HepG2 (cell line): ENCODE results near the gene UBE2D3. TPM values are rescaled to one million over a fixed set of nuclear protein-coding genes. Genes with fewer than 3 reads are reported as not detected.

ENCODE experiments used
- ADNP ChIP-seq: sonication (generic); formaldehyde crosslinking; IDR thresholded peaks from 2 replicates; pipeline ENCODE4 v1.4.0; 2020; ENCODE audit warnings: missing genetic modification reagents
- CREB1 ChIP-seq, 2 experiments: fragments of 450-650 bp in 1 of 2; IDR thresholded peaks; 2 replicates each; pipeline ENCODE4 v1.6.1; 2016 to 2017; ENCODE audit warnings: control low read depth in 1 of 2, mild to moderate bottlenecking in 1 of 2, missing compliant biosample characterization in 1 of 2, missing genetic modification characterization in 1 of 2
- HINFP ChIP-seq: sonication (generic); formaldehyde crosslinking; IDR thresholded peaks from 2 replicates; pipeline ENCODE4 v1.4.0; 2020; ENCODE audit warnings: low read depth, mild to moderate bottlenecking, missing genetic modification reagents
- MED13 ChIP-seq: sonication (generic); formaldehyde crosslinking; IDR thresholded peaks from 2 replicates; pipeline ENCODE4 v1.5.0; 2020; ENCODE audit warnings: missing genetic modification reagents
- MEIS1 ChIP-seq: sonication (generic); formaldehyde crosslinking; IDR thresholded peaks from 2 replicates; pipeline ENCODE4 v1.9.0; 2021; ENCODE audit warnings: mild to moderate bottlenecking, missing genetic modification reagents, moderate library complexity, borderline replicate concordance
- MNT ChIP-seq: fragments of 450-650 bp; IDR thresholded peaks from 2 replicates; pipeline ENCODE4 v1.6.1; 2016
- RBM22 ChIP-seq: fragments of 200-400 bp; formaldehyde crosslinking; optimal IDR thresholded peaks from 2 replicates; pipeline ENCODE3; 2017; ENCODE audit warnings: mild to moderate bottlenecking, low read length, moderate library complexity
- TAF15 ChIP-seq: fragments of 200-400 bp; formaldehyde crosslinking; IDR thresholded peaks from one replicate; pipeline ENCODE4 v1.6.1; 2018; ENCODE audit warnings: mild to moderate bottlenecking, low read depth, low read length; ENCODE audit not compliant: poor library complexity, severe bottlenecking
- TEAD3 ChIP-seq: optimal IDR thresholded peaks from 2 replicates; pipeline ENCODE3; 2016; ENCODE audit warnings: borderline replicate concordance
- TIGD3 ChIP-seq: sonication (generic); formaldehyde crosslinking; IDR thresholded peaks from 2 replicates; pipeline ENCODE4 v1.5.1; 2020; ENCODE audit warnings: mild to moderate bottlenecking, missing genetic modification reagents, borderline replicate concordance
- WIZ ChIP-seq: sonication (generic); formaldehyde crosslinking; IDR thresholded peaks from 2 replicates; pipeline ENCODE4 v1.5.1; 2020; ENCODE audit warnings: mild to moderate bottlenecking, missing genetic modification reagents
- ZNF550 ChIP-seq: sonication (generic); formaldehyde crosslinking; IDR thresholded peaks from 2 replicates; pipeline ENCODE4 v1.4.0; 2020; ENCODE audit warnings: mild to moderate bottlenecking, missing genetic modification reagents, borderline replicate concordance
- ZNF557 ChIP-seq: sonication (generic); formaldehyde crosslinking; IDR thresholded peaks from 2 replicates; pipeline ENCODE4 v1.4.0; 2020; ENCODE audit warnings: missing genetic modification reagents
- ZNF773 ChIP-seq: sonication (generic); formaldehyde crosslinking; IDR thresholded peaks from 2 replicates; pipeline ENCODE4 v1.4.0; 2020; ENCODE audit warnings: missing genetic modification reagents, borderline replicate concordance
- polyA plus RNA-seq, 8 experiments: library from polyadenylated mRNA; depleted of rRNA in 3 of 8; stranded (reverse) in 7 of 8; unstranded in 1 of 8; fragments of >200 nt; fragmentation: Illumina TruSeq in 4 of 8; extraction: Trizol in 4 of 8; gene quantifications; 2 replicates each; pipeline versions ENCODE4 v1.2.1 to v1.2.3, GENCODE V29; 2011 to 2016; ENCODE audit warnings: low read depth in 4 of 8, missing spikeins in 1 of 8, mixed read lengths in 1 of 8; ENCODE audit not compliant: insufficient read depth in 1 of 8
- total RNA-seq, 5 experiments: library from RNA; depleted of rRNA; stranded (reverse); fragments of >200 nt; fragmentation: Illumina TruSeq; extraction: Trizol; gene quantifications; 2 replicates each; pipeline ENCODE4 v1.2.3, GENCODE V29; 2016; ENCODE audit warnings: low read depth in 1 of 5
- TF ChIP-seq, protein P1 (sequence below): sonication (generic); formaldehyde crosslinking; IDR thresholded peaks from 2 replicates; pipeline ENCODE4 v1.5.0; 2020; ENCODE audit warnings: mild to moderate bottlenecking, missing genetic modification reagents, borderline replicate concordance

UBE2D3 gene
- total and polyA plus RNA-seq, 2 of the 13 experiments (the other 11 are each of a cell fraction or from before 2014, with no cell fraction given), result 224 to 293 TPM

- TF ChIP-seq ZNF550, result no peak
- peak; percentile 88 for TF ChIP-seq TAF15
- peak; percentile 71 for TF ChIP-seq CREB1 (IDR thresholded peaks at IDR 0.05)
- peak; percentile 64; the same call in 1 of the 2 replicates for TF ChIP-seq CREB1 (CRISPR knock-in tag; IDR thresholded peaks at IDR 0.05)
- TF ChIP-seq HINFP, result peak; percentile 75; the same call in 1 of the 2 replicates
- TF ChIP-seq ADNP, result no peak
- TF ChIP-seq RBM22, result no peak
- 0 out of 2 replicates have a peak, but pooled peaks have one; percentile 41 for TF ChIP-seq ZNF557 (CRISPR knock-in tag)
- 0 out of 2 replicates have a peak, but pooled peaks have one; percentile 90 for TF ChIP-seq ZNF773 (CRISPR knock-in tag)
- no peak for TF ChIP-seq MNT
- TF ChIP-seq WIZ (CRISPR knock-in tag), result no peak
- TF ChIP-seq MEIS1 (CRISPR knock-in tag), result peak; percentile 88
- peak; percentile 53; the same call in 1 of the 2 replicates for TF ChIP-seq MED13 (CRISPR knock-in tag)
- TF ChIP-seq, protein P1, sequence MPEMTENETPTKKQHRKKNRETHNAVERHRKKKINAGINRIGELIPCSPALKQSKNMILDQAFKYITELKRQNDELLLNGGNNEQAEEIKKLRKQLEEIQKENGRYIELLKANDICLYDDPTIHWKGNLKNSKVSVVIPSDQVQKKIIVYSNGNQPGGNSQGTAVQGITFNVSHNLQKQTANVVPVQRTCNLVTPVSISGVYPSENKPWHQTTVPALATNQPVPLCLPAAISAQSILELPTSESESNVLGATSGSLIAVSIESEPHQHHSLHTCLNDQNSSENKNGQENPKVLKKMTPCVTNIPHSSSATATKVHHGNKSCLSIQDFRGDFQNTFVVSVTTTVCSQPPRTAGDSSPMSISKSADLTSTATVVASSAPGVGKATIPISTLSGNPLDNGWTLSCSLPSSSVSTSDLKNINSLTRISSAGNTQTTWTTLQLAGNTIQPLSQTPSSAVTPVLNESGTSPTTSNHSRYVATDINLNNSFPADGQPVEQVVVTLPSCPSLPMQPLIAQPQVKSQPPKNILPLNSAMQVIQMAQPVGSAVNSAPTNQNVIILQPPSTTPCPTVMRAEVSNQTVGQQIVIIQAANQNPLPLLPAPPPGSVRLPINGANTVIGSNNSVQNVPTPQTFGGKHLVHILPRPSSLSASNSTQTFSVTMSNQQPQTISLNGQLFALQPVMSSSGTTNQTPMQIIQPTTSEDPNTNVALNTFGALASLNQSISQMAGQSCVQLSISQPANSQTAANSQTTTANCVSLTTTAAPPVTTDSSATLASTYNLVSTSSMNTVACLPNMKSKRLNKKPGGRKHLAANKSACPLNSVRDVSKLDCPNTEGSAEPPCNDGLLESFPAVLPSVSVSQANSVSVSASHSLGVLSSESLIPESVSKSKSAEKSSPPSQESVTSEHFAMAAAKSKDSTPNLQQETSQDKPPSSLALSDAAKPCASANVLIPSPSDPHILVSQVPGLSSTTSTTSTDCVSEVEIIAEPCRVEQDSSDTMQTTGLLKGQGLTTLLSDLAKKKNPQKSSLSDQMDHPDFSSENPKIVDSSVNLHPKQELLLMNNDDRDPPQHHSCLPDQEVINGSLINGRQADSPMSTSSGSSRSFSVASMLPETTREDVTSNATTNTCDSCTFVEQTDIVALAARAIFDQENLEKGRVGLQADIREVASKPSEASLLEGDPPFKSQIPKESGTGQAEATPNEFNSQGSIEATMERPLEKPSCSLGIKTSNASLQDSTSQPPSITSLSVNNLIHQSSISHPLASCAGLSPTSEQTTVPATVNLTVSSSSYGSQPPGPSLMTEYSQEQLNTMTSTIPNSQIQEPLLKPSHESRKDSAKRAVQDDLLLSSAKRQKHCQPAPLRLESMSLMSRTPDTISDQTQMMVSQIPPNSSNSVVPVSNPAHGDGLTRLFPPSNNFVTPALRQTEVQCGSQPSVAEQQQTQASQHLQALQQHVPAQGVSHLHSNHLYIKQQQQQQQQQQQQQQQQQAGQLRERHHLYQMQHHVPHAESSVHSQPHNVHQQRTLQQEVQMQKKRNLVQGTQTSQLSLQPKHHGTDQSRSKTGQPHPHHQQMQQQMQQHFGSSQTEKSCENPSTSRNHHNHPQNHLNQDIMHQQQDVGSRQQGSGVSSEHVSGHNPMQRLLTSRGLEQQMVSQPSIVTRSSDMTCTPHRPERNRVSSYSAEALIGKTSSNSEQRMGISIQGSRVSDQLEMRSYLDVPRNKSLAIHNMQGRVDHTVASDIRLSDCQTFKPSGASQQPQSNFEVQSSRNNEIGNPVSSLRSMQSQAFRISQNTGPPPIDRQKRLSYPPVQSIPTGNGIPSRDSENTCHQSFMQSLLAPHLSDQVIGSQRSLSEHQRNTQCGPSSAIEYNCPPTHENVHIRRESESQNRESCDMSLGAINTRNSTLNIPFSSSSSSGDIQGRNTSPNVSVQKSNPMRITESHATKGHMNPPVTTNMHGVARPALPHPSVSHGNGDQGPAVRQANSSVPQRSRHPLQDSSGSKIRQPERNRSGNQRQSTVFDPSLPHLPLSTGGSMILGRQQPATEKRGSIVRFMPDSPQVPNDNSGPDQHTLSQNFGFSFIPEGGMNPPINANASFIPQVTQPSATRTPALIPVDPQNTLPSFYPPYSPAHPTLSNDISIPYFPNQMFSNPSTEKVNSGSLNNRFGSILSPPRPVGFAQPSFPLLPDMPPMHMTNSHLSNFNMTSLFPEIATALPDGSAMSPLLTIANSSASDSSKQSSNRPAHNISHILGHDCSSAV (CRISPR knock-in tag), result no peak
- no peak for TF ChIP-seq TIGD3 (CRISPR knock-in tag)
- peak; percentile 69 for TF ChIP-seq TEAD3 (CRISPR knock-in tag)
Measured at GRCh38 chr4:102868781-102869568, 41.6 kb upstream of the UBE2D3 start, which contains the start of gene CISD2 (continued).
